ENCODE measurements around the gene SPX. TPM values are rescaled to one million over a fixed set of nuclear protein-coding genes. Genes with fewer than 3 reads are reported as not detected.
A peak's percentile ranks its signal among the peaks of the same experiment; 100 is the strongest.

SPX gene
- total RNA-seq, 3 donors from 2014 or later (not counting 1 experiment from before 2014, with no cell fraction given) = 1.2 to 1.4 TPM; not detected in 1

DNA sequence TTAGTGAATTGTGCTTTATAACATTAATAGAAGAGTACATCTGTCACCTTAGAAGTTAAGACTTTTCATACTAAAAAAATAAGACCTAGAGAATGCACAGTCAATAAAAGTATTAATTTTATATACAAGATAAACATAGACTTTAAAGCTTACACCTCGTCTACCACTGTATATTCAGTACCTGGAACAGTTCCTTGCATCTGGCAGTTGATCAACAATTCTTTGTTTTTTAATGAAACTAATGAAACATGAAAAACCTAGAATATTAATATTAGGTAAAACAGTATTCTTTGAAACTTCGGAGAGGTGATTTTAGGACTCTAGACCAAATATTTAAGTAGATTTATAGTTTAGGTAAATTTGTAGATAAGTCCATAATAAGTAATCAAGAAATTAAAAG, 20.2 kb upstream of the SPX start:
- no peak overlapping the region for H3K27ac Mint-ChIP-seq
- DNase-seq (no peak), ATAC-seq (no peak)
- H3K36me3 Mint-ChIP-seq = peaks cover 10% of the 10 kb centered on the region
- H3K4me3 Mint-ChIP-seq = no peak overlapping the region
- peaks cover 17% of the 10 kb centered on the region for H3K36me3 ChIP-seq (ENCODE audit: control insufficient read depth, insufficient read depth, low read length)
- H3K9me3 ChIP-seq (ENCODE audit: control insufficient read depth, insufficient read depth, low read length) = no peaks in the 10 kb centered on the region
- H3K27ac ChIP-seq (ENCODE audit: low read length) = no peak overlapping the region
- no peaks in the 10 kb centered on the region for H3K9me3 Mint-ChIP-seq
- no peak for TF ChIP-seq CTCF (IDR thresholded peaks at IDR 0.05)
- peaks cover 13% of the 10 kb centered on the region for H3K4me1 ChIP-seq (ENCODE audit: control insufficient read depth, insufficient read depth, low read length)
- no peaks in the 10 kb centered on the region for H3K27me3 Mint-ChIP-seq (ENCODE audit: low read depth in 2 of 2)
- H3K27me3 ChIP-seq (ENCODE audit: control insufficient read depth, insufficient read depth, low read length) = no peaks in the 10 kb centered on the region
- 30% methylated on average over 1 of the region's 2 CpGs for WGBS (ENCODE audit: insufficient coverage)
- peaks cover 32 to 45% of the 10 kb centered on the region in 2 donors for H3K4me1 Mint-ChIP-seq
- intact Hi-C loops (cut with micrococcal nuclease) = no loop called here
- H3K4me3 ChIP-seq (ENCODE audit: low read length) = no peak overlapping the region

DNA sequence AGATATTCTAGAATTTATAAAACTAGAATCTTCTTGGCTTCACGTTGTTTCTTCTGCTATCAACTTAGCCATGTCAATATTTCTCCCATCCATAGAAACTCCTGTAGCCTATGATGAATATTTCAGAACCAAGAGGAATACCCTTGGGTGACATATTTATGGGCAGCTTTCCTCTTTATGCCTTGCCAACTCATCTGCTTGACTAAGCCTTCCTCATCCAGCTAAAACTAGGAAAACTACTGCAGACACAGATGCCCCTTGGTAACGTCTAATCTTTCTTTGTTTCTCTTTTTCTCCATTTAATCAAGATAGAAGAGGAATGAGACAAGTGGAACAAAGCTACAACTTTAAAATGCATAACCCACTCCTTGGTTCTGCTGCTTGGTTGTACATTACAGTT, 18.2 kb upstream of the SPX start:
- no peak overlapping the region for H3K27ac ChIP-seq (ENCODE audit: low read length)
- Mint-ChIP-seq H3K36me3 (peaks cover 10% of the 10 kb centered on the region), H3K27me3 (ENCODE audit: low read depth in 2 of 2) (no peaks in the 10 kb centered on the region), H3K4me3 (no peak overlapping the region), H3K27ac (no peak overlapping the region), H3K4me1 (peaks cover 24 to 37% of the 10 kb centered on the region in 2 donors), H3K9me3 (no peaks in the 10 kb centered on the region)
- no peak overlapping the region for H3K4me3 ChIP-seq (ENCODE audit: low read length)
- H3K36me3 ChIP-seq (ENCODE audit: control insufficient read depth, insufficient read depth, low read length) = peaks cover 30% of the 10 kb centered on the region
- no peak for TF ChIP-seq CTCF (IDR thresholded peaks at IDR 0.05)
- WGBS (ENCODE audit: insufficient coverage) = 90% methylated on average over 2 of the region's 2 CpGs
- intact Hi-C loops (cut with micrococcal nuclease) = no loop called here
- no peak for DNase-seq
- H3K9me3 ChIP-seq (ENCODE audit: control insufficient read depth, insufficient read depth, low read length) = no peaks in the 10 kb centered on the region
- H3K27me3 ChIP-seq (ENCODE audit: control insufficient read depth, insufficient read depth, low read length) = no peaks in the 10 kb centered on the region
- no peak for ATAC-seq
- peaks cover 4% of the 10 kb centered on the region for H3K4me1 ChIP-seq (ENCODE audit: control insufficient read depth, insufficient read depth, low read length)

GRCh38 chr12:21509768-21510167, 16.3 kb upstream of the SPX start:
- H3K27me3 Mint-ChIP-seq (ENCODE audit: low read depth in 2 of 2) = no peaks in the 10 kb centered on the region
- no peaks in the 10 kb centered on the region for H3K9me3 Mint-ChIP-seq
- H3K4me3 Mint-ChIP-seq = peak overlapping the region; percentile 26
- ATAC-seq (peak; percentile 55 to 63 (median 55)), DNase-seq (peak in 1 of 2 donors; percentile 51)
- Histone ChIP-seq H3K27ac (ENCODE audit: low read length) (peak overlapping the region; percentile 17), H3K9me3 (ENCODE audit: control insufficient read depth, insufficient read depth, low read length) (no peaks in the 10 kb centered on the region), H3K4me1 (ENCODE audit: control insufficient read depth, insufficient read depth, low read length) (peaks cover 3% of the 10 kb centered on the region), H3K4me3 (ENCODE audit: low read length) (no peak overlapping the region), H3K36me3 (ENCODE audit: control insufficient read depth, insufficient read depth, low read length) (peaks cover 48% of the 10 kb centered on the region), H3K27me3 (ENCODE audit: control insufficient read depth, insufficient read depth, low read length) (no peaks in the 10 kb centered on the region)
- peak overlapping the region; percentile 74 to 81 for H3K27ac Mint-ChIP-seq
- 29% methylated on average over 2 of the region's 2 CpGs for WGBS (ENCODE audit: insufficient coverage)
- TF ChIP-seq CTCF (IDR thresholded peaks at IDR 0.05) = no peak
- H3K36me3 Mint-ChIP-seq = peaks cover 10% of the 10 kb centered on the region
- H3K4me1 Mint-ChIP-seq = peaks cover 8 to 21% of the 10 kb centered on the region in 2 donors
- intact Hi-C loops (cut with micrococcal nuclease) = no loop called here

GRCh38 chr12:21516281-21516680, 9.8 kb upstream of the SPX start:
- Mint-ChIP-seq H3K27me3 (ENCODE audit: low read depth in 2 of 2) (no peaks in the 10 kb centered on the region), H3K27ac (no peak overlapping the region), H3K9me3 (no peaks in the 10 kb centered on the region), H3K4me3 (no peak overlapping the region), H3K36me3 (no peaks in the 10 kb centered on the region), H3K4me1 (no peaks in the 10 kb centered on the region)
- Histone ChIP-seq H3K4me1 (ENCODE audit: control insufficient read depth, insufficient read depth, low read length) (no peaks in the 10 kb centered on the region), H3K4me3 (ENCODE audit: low read length) (no peak overlapping the region), H3K27ac (ENCODE audit: low read length) (no peak overlapping the region), H3K9me3 (ENCODE audit: control insufficient read depth, insufficient read depth, low read length) (no peaks in the 10 kb centered on the region), H3K36me3 (ENCODE audit: control insufficient read depth, insufficient read depth, low read length) (peaks cover 57% of the 10 kb centered on the region), H3K27me3 (ENCODE audit: control insufficient read depth, insufficient read depth, low read length) (no peaks in the 10 kb centered on the region)
- TF ChIP-seq CTCF (IDR thresholded peaks at IDR 0.05) = no peak
- DNase-seq (no peak), ATAC-seq (no peak)
- 100% methylated on average over 2 of the region's 2 CpGs for WGBS (ENCODE audit: insufficient coverage)
- intact Hi-C loops (cut with micrococcal nuclease) = no loop called here
